HepG2 (cell line): Measurements from ENCODE around the gene MEIOB. TPM values are rescaled to one million over a fixed set of nuclear protein-coding genes. Genes with fewer than 3 reads are reported as not detected.

Experiments used
- GABPA ChIP-seq, 2 experiments: IDR thresholded peaks; 2 replicates each; pipeline ENCODE4 v1.6.1; 2011 to 2016; ENCODE audit warnings: low read depth in 2 of 2, low read length in 1 of 2, missing biosample characterization in 1 of 2, missing genetic modification characterization in 1 of 2
- HMGA1 ChIP-seq: sonication (generic); formaldehyde crosslinking; conservative IDR thresholded peaks from 2 replicates; pipeline ENCODE4 v1.4.0; 2020; ENCODE audit warnings: missing genetic modification reagents
- HNRNPLL ChIP-seq: fragments of 200-400 bp; formaldehyde crosslinking; IDR thresholded peaks from 2 replicates; pipeline ENCODE4 v1.6.1; 2017; ENCODE audit warnings: mild to moderate bottlenecking, low read depth, low read length; ENCODE audit not compliant: poor library complexity, severe bottlenecking
- SMYD3 ChIP-seq: sonication (generic); formaldehyde crosslinking; IDR thresholded peaks from 2 replicates; pipeline ENCODE4 v1.8.1; 2023; ENCODE audit warnings: mild to moderate bottlenecking, missing genetic modification reagents
- ZNF24 ChIP-seq: fragments of 450-650 bp; IDR thresholded peaks from 2 replicates; pipeline ENCODE4 v1.6.1; 2017; ENCODE audit warnings: antibody characterized with exemption, mild to moderate bottlenecking
- ZNF251 ChIP-seq: sonication (generic); formaldehyde crosslinking; IDR thresholded peaks from 2 replicates; pipeline ENCODE4 v1.9.0; 2021; ENCODE audit warnings: mild to moderate bottlenecking, missing genetic modification reagents
- ZNF275 ChIP-seq: sonication (generic); formaldehyde crosslinking; IDR thresholded peaks from 2 replicates; pipeline ENCODE4 v1.8.0; 2022; ENCODE audit warnings: missing genetic modification reagents, mild to moderate bottlenecking, inconsistent platforms, borderline replicate concordance
- polyA plus RNA-seq, 8 experiments: library from polyadenylated mRNA; depleted of rRNA in 3 of 8; stranded (reverse) in 7 of 8; unstranded in 1 of 8; fragments of >200 nt; fragmentation: Illumina TruSeq in 4 of 8; extraction: Trizol in 4 of 8; gene quantifications; 2 replicates each; pipeline versions ENCODE4 v1.2.1 to v1.2.3, GENCODE V29; 2011 to 2016; ENCODE audit warnings: low read depth in 4 of 8, missing spikeins in 1 of 8, mixed read lengths in 1 of 8; ENCODE audit not compliant: insufficient read depth in 1 of 8
- total RNA-seq, 5 experiments: library from RNA; depleted of rRNA; stranded (reverse); fragments of >200 nt; fragmentation: Illumina TruSeq; extraction: Trizol; gene quantifications; 2 replicates each; pipeline ENCODE4 v1.2.3, GENCODE V29; 2016; ENCODE audit warnings: low read depth in 1 of 5
- TF ChIP-seq, protein P1 (sequence below): sonication (generic); formaldehyde crosslinking; IDR thresholded peaks from 2 replicates; pipeline ENCODE4 v1.5.1; 2020; ENCODE audit warnings: mild to moderate bottlenecking, missing genetic modification reagents

Gene MEIOB
- total and polyA plus RNA-seq, 2 of the 13 experiments (the other 11 are each of a cell fraction or from before 2014, with no cell fraction given), result 0.17 TPM; not detected in 1

DNA sequence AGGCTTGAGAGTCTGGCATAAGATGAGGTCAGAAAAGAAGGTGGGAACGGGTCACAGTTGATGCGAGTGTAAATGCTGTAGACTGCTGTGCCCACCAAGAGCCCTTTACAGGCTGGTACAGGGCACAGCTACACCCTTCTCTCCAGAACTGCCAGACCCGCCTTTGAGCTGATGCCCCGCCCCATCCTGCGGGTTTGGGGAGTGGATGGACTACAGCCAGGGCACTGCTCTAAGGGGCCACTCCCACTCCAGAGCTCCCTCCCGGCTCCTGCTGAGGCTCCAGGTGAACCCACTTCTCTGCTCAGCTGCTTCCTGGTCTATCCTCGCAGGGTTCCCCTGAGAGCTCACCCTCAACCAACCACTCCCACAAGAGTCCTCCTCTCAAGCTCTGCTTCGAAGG is 12.3 kb downstream of the MEIOB start (continued):
- TF ChIP-seq, protein P1, sequence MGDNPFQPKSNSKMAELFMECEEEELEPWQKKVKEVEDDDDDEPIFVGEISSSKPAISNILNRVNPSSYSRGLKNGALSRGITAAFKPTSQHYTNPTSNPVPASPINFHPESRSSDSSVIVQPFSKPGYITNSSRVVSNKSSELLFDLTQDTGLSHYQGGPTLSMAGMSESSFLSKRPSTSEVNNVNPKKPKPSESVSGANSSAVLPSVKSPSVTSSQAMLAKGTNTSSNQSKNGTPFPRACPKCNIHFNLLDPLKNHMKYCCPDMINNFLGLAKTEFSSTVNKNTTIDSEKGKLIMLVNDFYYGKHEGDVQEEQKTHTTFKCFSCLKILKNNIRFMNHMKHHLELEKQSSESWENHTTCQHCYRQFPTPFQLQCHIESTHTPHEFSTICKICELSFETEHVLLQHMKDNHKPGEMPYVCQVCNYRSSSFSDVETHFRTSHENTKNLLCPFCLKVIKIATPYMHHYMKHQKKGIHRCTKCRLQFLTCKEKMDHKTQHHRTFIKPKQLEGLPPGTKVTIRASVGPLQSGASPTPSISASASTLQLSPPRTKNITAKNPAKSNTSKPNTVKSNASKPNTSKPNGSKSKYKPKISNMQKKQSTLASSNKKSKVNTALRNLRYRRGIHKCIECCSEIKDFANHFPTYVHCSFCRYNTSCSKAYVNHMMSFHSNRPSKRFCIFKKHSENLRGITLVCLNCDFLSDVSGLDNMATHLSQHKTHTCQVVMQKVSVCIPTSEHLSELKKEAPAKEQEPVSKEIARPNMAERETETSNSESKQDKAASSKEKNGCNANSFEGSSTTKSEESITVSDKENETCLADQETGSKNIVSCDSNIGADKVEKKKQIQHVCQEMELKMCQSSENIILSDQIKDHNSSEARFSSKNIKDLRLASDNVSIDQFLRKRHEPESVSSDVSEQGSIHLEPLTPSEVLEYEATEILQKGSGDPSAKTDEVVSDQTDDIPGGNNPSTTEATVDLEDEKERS, result no peak
- TF ChIP-seq ZNF251 (CRISPR knock-in tag) (no peak), ZNF275 (CRISPR knock-in tag) (no peak), SMYD3 (CRISPR knock-in tag) (no peak), HMGA1 (CRISPR knock-in tag) (no peak), ZNF24 (no peak), HNRNPLL (no peak), GABPA (IDR thresholded peaks at IDR 0.05; ENCODE audit: low read depth, low read length) (no peak), GABPA (CRISPR knock-in tag; IDR thresholded peaks at IDR 0.05; ENCODE audit: low read depth) (no peak)
